WTC11 (cell line): ENCODE data around the gene IFRD1. TPM values are rescaled to one million over a fixed set of nuclear protein-coding genes. Genes with fewer than 3 reads are reported as not detected.

Experiments
- ATAC-seq: fragments of 200-7000 bp; cut with Tn5 transposase; 2 replicates; pipeline ENCODE4 v1.10.0; 2021; ENCODE audit warnings: mild to moderate bottlenecking, moderate library complexity
- CTCF ChIA-PET: fragments of 300-600 bp; sonication (Branson Sonifier 250); formaldehyde crosslinking; loops from one replicate; lab custom pipeline; 2021; ENCODE audit warnings: antibody characterized with exemption; lab: Charles Lee
- POLR2A ChIA-PET: fragments of 350-600 bp; sonication (Branson Sonifier 250); formaldehyde crosslinking; loops from one replicate; lab custom pipeline; 2021; ENCODE audit warnings: antibody characterized with exemption; lab: Charles Lee
- DNase-seq: peaks from one replicate; pipeline ENCODE4 v3.0.0; 2021; ENCODE audit warnings: low spot score
- H3K27ac Mint-ChIP-seq: 2 replicates; pipeline ENCODE4 v1.8.0; 2021; ENCODE audit warnings: mixed read lengths
- H3K27me3 Mint-ChIP-seq: 2 replicates; pipeline ENCODE4 v1.8.0; 2021; ENCODE audit warnings: low read depth, mild to moderate bottlenecking, moderate library complexity, mixed read lengths
- H3K36me3 Mint-ChIP-seq: 2 replicates; pipeline ENCODE4 v1.8.0; 2021; ENCODE audit warnings: mixed read lengths
- H3K4me1 Mint-ChIP-seq: 2 replicates; pipeline ENCODE4 v1.8.0; 2022; ENCODE audit warnings: mixed read lengths
- H3K4me3 Mint-ChIP-seq: 2 replicates; pipeline ENCODE4 v1.8.0; 2021; ENCODE audit warnings: mild to moderate bottlenecking, moderate library complexity, mixed read lengths
- H3K9me3 Mint-ChIP-seq: 2 replicates; pipeline ENCODE4 v1.8.0; 2021; ENCODE audit warnings: mixed read lengths
- ATF3 ChIP-seq: sonication (generic); formaldehyde crosslinking; conservative IDR thresholded peaks from 2 replicates; pipeline ENCODE4 v1.8.1; 2022; ENCODE audit warnings: mild to moderate bottlenecking, missing genetic modification reagents
- ATF6 ChIP-seq: sonication (generic); formaldehyde crosslinking; IDR thresholded peaks from 2 replicates; pipeline ENCODE4 v1.8.1; 2023; ENCODE audit warnings: mild to moderate bottlenecking, missing genetic modification reagents
- CREM ChIP-seq: sonication (generic); formaldehyde crosslinking; IDR thresholded peaks from 2 replicates; pipeline ENCODE4 v1.8.1; 2022; ENCODE audit warnings: mild to moderate bottlenecking, missing genetic modification reagents, moderate library complexity
- ELF4 ChIP-seq: sonication (generic); formaldehyde crosslinking; IDR thresholded peaks from 2 replicates; pipeline ENCODE4 v1.8.1; 2022; ENCODE audit warnings: low read depth, mild to moderate bottlenecking, moderate library complexity, missing genetic modification reagents
- RELA ChIP-seq: sonication (generic); formaldehyde crosslinking; IDR thresholded peaks from 2 replicates; pipeline ENCODE4 v1.8.1; 2022; ENCODE audit warnings: missing genetic modification reagents, mild to moderate bottlenecking, borderline replicate concordance
- RORB ChIP-seq: fragments of 250-450 bp; sonication (Bioruptor Pico); IDR thresholded peaks from 2 replicates; pipeline ENCODE4 v1.9.0; 2021; ENCODE audit warnings: mild to moderate bottlenecking
- STAT6 ChIP-seq: sonication (generic); formaldehyde crosslinking; conservative IDR thresholded peaks from 2 replicates; pipeline ENCODE4 v1.8.1; 2023; ENCODE audit warnings: mild to moderate bottlenecking, low read depth, missing genetic modification reagents, moderate library complexity
- TEAD1 ChIP-seq: sonication (generic); formaldehyde crosslinking; IDR thresholded peaks from 2 replicates; pipeline ENCODE4 v1.8.0; 2022; ENCODE audit warnings: mild to moderate bottlenecking, missing genetic modification reagents
- USF2 ChIP-seq: sonication (generic); formaldehyde crosslinking; IDR thresholded peaks from 2 replicates; pipeline ENCODE4 v1.8.1; 2023; ENCODE audit warnings: mild to moderate bottlenecking, missing genetic modification reagents, moderate library complexity
- ZNF121 ChIP-seq: sonication (generic); formaldehyde crosslinking; IDR thresholded peaks from 2 replicates; pipeline ENCODE4 v1.8.0; 2023; ENCODE audit warnings: missing genetic modification reagents
- ZNF281 ChIP-seq: sonication (generic); formaldehyde crosslinking; IDR thresholded peaks from 2 replicates; pipeline ENCODE4 v1.8.0; 2023; ENCODE audit warnings: mild to moderate bottlenecking, missing genetic modification reagents
- ZNF532 ChIP-seq: fragments of 250-450 bp; sonication (Bioruptor Pico); IDR thresholded peaks from 2 replicates; pipeline ENCODE4 v1.9.0; 2021; ENCODE audit warnings: mild to moderate bottlenecking, borderline replicate concordance
- ZNF671 ChIP-seq: fragments of 250-450 bp; sonication (Bioruptor Pico); IDR thresholded peaks from 2 replicates; pipeline ENCODE4 v1.8.0; 2021; ENCODE audit warnings: mild to moderate bottlenecking
- total RNA-seq: library from RNA; stranded (reverse); gene quantifications from 3 replicates; pipeline ENCODE4 v1.2.3, GENCODE V29; 2021

The IFRD1 gene
- total RNA-seq, 1 experiment from 2014 or later: 31.2 TPM

GRCh38 chr7:112450807-112451761, 824 bp downstream of the IFRD1 start (continued):
- no peak for TF ChIP-seq STAT6 (CRISPR knock-in tag)
- TF ChIP-seq CREM (CRISPR knock-in tag): peak; percentile 47
- no peak for TF ChIP-seq ZNF532 (CRISPR knock-in tag)
- no peak; the same call in 1 of the 2 replicates for TF ChIP-seq TEAD1 (CRISPR knock-in tag)
- peak; percentile 88; the same call in 1 of the 2 replicates for TF ChIP-seq ZNF281 (CRISPR knock-in tag)
- no peak for TF ChIP-seq ATF6
- no peak for TF ChIP-seq ATF3 (CRISPR knock-in tag)
- TF ChIP-seq ELF4 (CRISPR knock-in tag): no peak
- no peak for TF ChIP-seq ZNF671

- H3K36me3 Mint-ChIP-seq: peaks cover 14% of the 10 kb centered on the region
- DNase-seq (no peak), ATAC-seq (no peak)
- H3K27ac Mint-ChIP-seq: peak overlapping the region; percentile 95
- peaks cover 33% of the 10 kb centered on the region for H3K4me1 Mint-ChIP-seq
- ChIA-PET CTCF (interaction anchor here (1.0 to 2.9 kb wide), 5 partner anchors 39 to 710 kb away, joined by 3 to 11 read pairs (median 4); no protein-coding TSS in a partner anchor), POLR2A (no interaction called here)
- peak overlapping the region; percentile 94 for H3K4me3 Mint-ChIP-seq
- H3K9me3 Mint-ChIP-seq: no peaks in the 10 kb centered on the region
- no peaks in the 10 kb centered on the region for H3K27me3 Mint-ChIP-seq
- TF ChIP-seq RELA (CRISPR knock-in tag) (no peak), ZNF121 (CRISPR knock-in tag) (peak; percentile 71; the same call in 1 of the 2 replicates), RORB (CRISPR knock-in tag) (no peak), USF2 (CRISPR knock-in tag) (no peak)
Observed at GRCh38 chr7:112452102-112452888, 2.0 kb downstream of the IFRD1 start.
